ENCODE results near the gene FANCG.

FANCG gene

GRCh38 chr9:35069020-35069419 is 10.7 kb downstream of the FANCG start:
- no peak for DNase-seq (ENCODE audit: extremely low read depth in 1 of 2, low read depth in 1 of 2)

- DNase-seq (ENCODE audit: extremely low read depth in 1 of 2, low read depth in 1 of 2), result no peak
These were observed 12.7 kb downstream of the FANCG start for GRCh38 chr9:35067056-35067455.

GRCh38 chr9:35060548-35061207 is 19.1 kb downstream of the FANCG start:
- no peak for DNase-seq (ENCODE audit: extremely low read depth in 1 of 2, low read depth in 1 of 2)

- DNase-seq (ENCODE audit: extremely low read depth in 1 of 2, low read depth in 1 of 2), result no peak
These were observed 20.3 kb downstream of the FANCG start for GRCh38 chr9:35059438-35059837.

- no peak for DNase-seq (ENCODE audit: extremely low read depth in 1 of 2, low read depth in 1 of 2)
These were observed 22.5 kb downstream of the FANCG start for GRCh38 chr9:35057271-35057620.

GRCh38 chr9:35056571-35057270 is 23.0 kb downstream of the FANCG start:
- DNase-seq (ENCODE audit: extremely low read depth in 1 of 2, low read depth in 1 of 2), result no peak

- no peak for DNase-seq (ENCODE audit: extremely low read depth in 1 of 2, low read depth in 1 of 2)
These were observed 24.7 kb downstream of the FANCG start for GRCh38 chr9:35054871-35055644.

- no peak for DNase-seq (ENCODE audit: extremely low read depth in 1 of 2, low read depth in 1 of 2)
These were observed 25.4 kb downstream of the FANCG start for GRCh38 chr9:35054185-35054835.

GRCh38 chr9:35051069-35051967 is 28.4 kb downstream of the FANCG start:
- DNase-seq (ENCODE audit: extremely low read depth in 1 of 2, low read depth in 1 of 2), result no peak

- DNase-seq (ENCODE audit: extremely low read depth in 1 of 2, low read depth in 1 of 2), result no peak
These were observed 31.2 kb downstream of the FANCG start for GRCh38 chr9:35048511-35048910.

- no peak for DNase-seq (ENCODE audit: extremely low read depth in 1 of 2, low read depth in 1 of 2)
These were observed 35.7 kb downstream of the FANCG start for GRCh38 chr9:35044071-35044470.

- no peak for DNase-seq (ENCODE audit: extremely low read depth in 1 of 2, low read depth in 1 of 2)
These were observed 36.7 kb downstream of the FANCG start for GRCh38 chr9:35042891-35043545.

- no peak for DNase-seq (ENCODE audit: extremely low read depth in 1 of 2, low read depth in 1 of 2)
These were observed 37.6 kb downstream of the FANCG start for GRCh38 chr9:35042081-35042604.

- peak; percentile 6 to 18 for DNase-seq (ENCODE audit: extremely low read depth in 1 of 2, low read depth in 1 of 2)
These were observed 43.7 kb downstream of the FANCG start for GRCh38 chr9:35035851-35036701.

GRCh38 chr9:35033101-35033500 is 46.6 kb downstream of the FANCG start:
- no peak for DNase-seq (ENCODE audit: extremely low read depth in 1 of 2, low read depth in 1 of 2)

- no peak for DNase-seq (ENCODE audit: extremely low read depth in 1 of 2, low read depth in 1 of 2)
These were observed 49.9 kb downstream of the FANCG start for GRCh38 chr9:35029852-35030251.

- DNase-seq (ENCODE audit: extremely low read depth in 1 of 2, low read depth in 1 of 2), result no peak
These were observed 50.5 kb downstream of the FANCG start for GRCh38 chr9:35029241-35029640.

GRCh38 chr9:35028341-35028740 is 51.4 kb downstream of the FANCG start:
- DNase-seq (ENCODE audit: extremely low read depth in 1 of 2, low read depth in 1 of 2), result no peak

GRCh38 chr9:35027860-35028259 is 51.9 kb downstream of the FANCG start:
- no peak for DNase-seq (ENCODE audit: extremely low read depth in 1 of 2, low read depth in 1 of 2)

Measured in stimulated activated CD8-positive, alpha-beta memory T cell treated with anti-CD3 and anti-CD28 coated beads, Interleukin-7, amount 100 ng/mL, for 48 hours (primary cell).